A673 (cell line): Measurements from ENCODE around the gene ZBED2.

Experiments
- EZH2 ChIP-seq: fragments of 200-600 bp; sonication (generic); IDR thresholded peaks from 2 replicates; pipeline ENCODE4 v1.6.1; 2017; ENCODE audit warnings: borderline replicate concordance, low read depth, mild to moderate bottlenecking, mixed read lengths, antibody characterized with exemption, low read length; ENCODE audit not compliant: poor library complexity, severe bottlenecking
- TF ChIP-seq, protein P1 (sequence below): fragments of 300-800, 200-600 bp; sonication (generic); conservative IDR thresholded peaks from 2 replicates; pipeline ENCODE4 v1.5.1; 2017; ENCODE audit warnings: low read depth, mild to moderate bottlenecking, antibody characterized with exemption, low read length, moderate library complexity, mixed read lengths

DNA sequence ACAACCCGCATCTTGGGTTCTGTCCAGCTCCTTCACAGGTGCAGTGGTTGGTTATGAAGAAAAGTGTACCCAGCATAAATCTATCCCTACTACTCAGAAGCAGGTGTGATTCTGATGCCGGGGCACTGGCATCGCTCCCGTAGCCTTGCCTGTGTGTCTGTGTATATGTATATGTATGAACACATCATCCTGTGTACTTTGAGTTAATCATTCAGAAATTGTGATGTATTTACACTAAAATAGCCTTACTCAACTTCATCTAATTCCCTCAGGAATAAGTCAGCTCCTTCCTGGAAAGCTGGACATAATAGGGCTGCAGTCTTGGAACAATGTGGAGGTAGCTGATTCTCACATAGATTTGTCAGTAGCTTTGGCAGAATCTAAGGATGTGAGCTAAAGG lies 6.7 kb upstream of the ZBED2 start:
- TF ChIP-seq, protein P1, sequence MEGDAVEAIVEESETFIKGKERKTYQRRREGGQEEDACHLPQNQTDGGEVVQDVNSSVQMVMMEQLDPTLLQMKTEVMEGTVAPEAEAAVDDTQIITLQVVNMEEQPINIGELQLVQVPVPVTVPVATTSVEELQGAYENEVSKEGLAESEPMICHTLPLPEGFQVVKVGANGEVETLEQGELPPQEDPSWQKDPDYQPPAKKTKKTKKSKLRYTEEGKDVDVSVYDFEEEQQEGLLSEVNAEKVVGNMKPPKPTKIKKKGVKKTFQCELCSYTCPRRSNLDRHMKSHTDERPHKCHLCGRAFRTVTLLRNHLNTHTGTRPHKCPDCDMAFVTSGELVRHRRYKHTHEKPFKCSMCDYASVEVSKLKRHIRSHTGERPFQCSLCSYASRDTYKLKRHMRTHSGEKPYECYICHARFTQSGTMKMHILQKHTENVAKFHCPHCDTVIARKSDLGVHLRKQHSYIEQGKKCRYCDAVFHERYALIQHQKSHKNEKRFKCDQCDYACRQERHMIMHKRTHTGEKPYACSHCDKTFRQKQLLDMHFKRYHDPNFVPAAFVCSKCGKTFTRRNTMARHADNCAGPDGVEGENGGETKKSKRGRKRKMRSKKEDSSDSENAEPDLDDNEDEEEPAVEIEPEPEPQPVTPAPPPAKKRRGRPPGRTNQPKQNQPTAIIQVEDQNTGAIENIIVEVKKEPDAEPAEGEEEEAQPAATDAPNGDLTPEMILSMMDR: no peak
- no peak for TF ChIP-seq EZH2
